GM18861 (cell line): ENCODE data around the gene ERG28.
"Not testable (repeated sequence)": the region's sequence is repeated elsewhere in the genome, so short reads cannot be mapped to it uniquely, and the experiment has no call there.

Source experiments
- ATAC-seq: cut with Tn5 transposase; IDR thresholded peaks from one replicate; pipeline ENCODE4 v1.9.1; 2021; ENCODE audit not compliant: unreplicated experiment

Gene ERG28, protein sequence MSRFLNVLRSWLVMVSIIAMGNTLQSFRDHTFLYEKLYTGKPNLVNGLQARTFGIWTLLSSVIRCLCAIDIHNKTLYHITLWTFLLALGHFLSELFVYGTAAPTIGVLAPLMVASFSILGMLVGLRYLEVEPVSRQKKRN

DNA sequence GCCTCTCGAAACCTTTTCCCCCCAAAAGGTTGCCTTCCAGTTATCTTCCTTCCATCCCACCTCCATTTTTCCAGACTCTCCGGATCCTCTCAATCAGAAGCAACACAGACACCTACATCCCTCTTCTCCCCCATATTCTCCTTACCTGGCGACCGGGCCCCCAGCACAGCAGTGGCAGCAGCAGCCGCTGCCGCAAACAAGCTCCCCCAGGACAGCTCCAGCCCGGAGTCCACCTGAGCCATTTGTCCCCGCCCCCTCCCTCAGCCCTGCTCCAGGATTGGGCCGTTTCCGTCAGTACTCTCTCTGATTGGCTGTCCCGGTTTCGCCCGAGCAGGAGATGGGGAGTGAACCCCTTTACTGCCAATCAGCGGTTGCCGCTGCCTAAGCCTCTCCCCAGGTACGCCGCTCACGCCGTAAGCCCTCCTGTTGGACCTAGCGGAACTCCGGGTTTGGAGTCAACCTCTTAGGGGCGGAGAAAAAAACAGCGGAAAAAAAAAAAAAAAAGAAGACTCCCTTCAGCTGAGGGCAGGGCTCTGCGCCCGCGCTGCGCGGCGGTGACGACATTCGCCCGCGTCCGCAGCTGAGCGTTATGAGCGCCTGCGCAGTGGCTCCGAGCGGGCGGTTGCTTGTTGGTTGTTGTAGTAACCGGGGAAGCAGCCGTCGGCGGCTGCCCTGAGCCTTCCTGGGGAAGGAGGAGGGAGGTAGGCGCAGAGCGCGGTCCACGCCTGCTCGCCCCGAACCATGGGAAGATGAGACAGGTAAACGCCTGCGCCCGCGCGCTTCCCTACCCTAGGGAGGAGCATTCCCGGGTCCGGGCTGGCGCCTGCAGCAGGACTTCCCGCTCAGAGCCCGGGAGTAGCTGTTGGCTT, at the start of gene ERG28, which contains the start of gene TTLL5:
Gene ERG28, minus strand, starts transcription at position 247 of the 869 bp plus-strand sequence. CDS start 3,374 bp downstream, outside the sequence.
Gene TTLL5, plus strand, starts transcription at position 617 of the 869 bp plus-strand sequence. CDS start 1,904 bp downstream, outside the sequence.
- peak; percentile 88 for ATAC-seq

DNA sequence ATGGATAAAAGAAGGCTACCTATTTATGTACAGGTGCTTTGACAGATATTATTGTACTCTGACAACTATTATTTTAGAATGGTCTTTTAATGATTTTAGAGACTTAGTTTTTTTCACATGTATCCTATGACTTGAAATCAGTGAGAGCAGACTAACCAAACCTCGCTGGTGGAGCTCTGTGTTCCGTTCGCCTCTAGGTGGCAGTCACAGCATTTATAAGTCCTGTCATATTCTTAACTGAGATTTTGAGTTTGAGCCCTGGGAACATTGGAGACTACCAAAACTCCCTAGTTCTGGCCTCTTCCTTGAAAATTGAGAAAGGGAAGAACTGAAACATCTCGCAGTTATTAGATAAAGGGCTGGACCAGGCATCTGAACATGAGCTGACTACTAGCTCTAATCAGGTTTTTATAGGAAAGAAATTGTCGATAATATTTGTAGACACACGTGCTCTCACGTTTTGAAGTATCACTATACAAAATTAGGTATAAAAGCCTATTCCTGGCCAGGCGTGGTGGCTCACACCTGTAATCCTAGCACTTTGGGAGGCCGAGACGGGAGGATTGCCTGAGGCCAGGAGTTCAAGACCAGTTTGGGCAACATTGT, 48.6 kb upstream of the ERG28 start:
- no peak for ATAC-seq

DNA sequence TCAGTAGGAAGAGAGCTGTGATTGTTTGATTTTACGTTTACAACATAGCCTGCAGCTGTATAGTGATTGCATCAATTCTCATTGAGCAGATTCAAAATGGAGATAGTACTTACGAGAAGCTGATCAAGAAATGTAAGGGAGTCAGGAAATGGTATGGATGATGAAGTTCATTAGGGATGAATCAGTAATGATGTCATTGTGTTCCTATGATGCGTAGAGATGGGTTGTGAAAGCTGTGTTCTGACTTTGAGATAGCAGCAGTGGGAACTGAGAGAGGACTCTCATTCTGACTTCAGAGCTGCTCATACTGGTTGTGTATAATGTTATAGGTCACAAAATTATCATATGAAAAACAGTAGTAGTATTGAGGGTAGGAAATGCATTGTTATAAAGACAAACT, 44.3 kb upstream of the ERG28 start:
- ATAC-seq = no peak

DNA sequence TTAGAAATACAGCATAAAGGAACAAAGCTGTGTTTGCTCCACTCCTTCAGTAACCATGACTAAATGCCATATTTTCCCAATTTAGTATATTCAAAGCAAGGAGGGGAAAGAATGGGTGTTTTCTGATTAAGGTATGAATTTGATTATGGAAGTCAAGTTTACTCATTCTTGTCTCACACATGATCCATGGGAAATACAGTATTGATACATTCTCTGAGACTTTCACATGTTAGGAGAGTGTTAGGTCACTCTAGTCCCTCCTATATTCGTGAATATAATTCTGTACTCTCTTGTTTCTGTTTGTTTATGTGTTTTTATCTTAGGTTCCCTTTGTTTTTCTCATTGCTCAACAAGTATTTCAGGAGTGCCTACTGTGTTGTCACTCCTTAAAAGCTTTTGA, 42.8 kb upstream of the ERG28 start:
- ATAC-seq = no peak

DNA sequence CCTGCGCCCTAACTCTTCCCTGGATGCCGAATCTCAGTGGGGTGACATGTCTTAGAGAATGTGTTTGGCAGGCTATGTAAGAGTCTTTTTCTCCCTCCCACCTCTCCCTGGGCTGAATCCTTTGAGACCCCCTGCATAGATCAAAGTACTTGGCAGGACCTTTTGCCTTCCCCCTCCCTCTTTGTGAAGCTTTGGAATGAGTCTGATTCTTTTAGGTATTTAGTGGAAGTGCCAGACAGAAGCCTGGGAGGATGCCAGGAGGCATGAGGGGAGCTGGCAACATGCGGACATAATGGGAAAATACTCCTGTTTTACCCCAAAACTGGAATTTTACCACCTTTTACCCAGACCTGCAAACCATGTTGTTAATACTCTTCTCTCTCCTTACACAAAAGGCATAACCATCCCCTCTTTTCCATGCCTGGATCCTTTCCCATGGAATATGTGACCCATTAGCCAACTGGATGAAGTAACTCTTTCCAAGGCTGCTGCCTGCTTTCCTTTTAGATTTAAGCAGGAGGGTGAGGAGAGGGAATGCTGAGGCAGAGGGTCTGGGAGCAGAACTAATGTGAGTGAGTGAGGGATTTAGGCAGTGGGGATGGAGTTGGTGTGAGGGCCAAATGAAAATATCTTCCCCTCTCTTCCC, 42.1 kb upstream of the ERG28 start:
- no peak for ATAC-seq

DNA sequence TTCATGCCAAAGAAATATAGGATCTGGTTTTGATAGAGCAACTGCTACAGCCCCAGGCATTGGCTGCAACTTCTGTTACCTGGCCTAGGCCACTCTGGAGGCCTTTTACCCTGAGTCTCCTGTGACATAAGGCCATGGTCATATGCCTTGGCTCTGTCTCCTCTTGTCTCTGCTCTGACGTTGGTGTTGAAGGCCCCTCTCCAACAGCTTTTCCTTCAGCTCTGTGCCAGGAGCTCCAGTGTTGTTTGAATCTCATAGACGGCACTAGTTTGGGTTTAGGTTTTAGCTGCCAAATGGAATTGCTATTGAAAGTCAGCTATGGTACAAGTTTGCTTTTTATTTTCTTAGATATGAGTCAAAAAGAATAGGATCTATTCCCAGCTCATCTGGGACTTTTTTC, 41.4 kb upstream of the ERG28 start:
- ATAC-seq = no peak

DNA sequence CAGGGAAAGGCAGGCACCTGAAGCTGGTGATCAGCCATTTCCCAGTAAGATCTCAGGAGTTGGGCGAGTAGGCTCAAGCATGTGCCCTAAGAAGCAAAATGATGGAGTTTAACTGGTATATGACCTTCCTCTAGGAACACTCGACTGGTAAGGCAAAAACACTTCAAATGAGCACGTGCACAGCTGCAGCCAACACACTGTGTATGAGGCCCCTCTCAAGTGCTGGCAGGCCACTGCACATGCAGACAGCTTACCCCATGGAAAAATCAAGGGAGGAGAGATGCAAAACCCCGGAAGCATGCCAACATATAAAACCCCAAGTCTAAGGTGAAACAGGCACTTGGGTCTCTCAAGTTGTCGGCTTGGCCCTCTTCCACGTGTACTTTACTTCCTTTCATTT, 39.6 kb upstream of the ERG28 start:
- no peak for ATAC-seq

DNA sequence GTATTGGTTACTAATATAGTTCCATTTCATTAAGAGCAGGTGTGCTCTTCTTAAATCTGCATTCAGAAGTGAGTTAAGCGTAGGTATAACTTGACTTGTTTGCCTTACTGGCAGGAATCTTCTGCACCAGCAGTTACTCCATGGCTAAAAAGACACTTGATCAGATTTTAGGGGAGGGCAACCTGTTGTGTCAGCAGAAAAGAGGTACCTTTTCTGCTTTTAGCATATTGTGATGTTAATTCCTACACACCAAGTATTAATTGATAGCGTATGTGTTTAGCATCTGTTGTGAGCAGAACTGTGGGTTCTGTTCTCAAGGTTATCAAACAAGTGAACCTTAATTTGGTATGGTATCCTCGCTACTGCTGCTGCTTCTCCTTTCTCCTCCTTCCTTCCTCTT, 38.7 kb upstream of the ERG28 start:
- ATAC-seq = no peak

DNA sequence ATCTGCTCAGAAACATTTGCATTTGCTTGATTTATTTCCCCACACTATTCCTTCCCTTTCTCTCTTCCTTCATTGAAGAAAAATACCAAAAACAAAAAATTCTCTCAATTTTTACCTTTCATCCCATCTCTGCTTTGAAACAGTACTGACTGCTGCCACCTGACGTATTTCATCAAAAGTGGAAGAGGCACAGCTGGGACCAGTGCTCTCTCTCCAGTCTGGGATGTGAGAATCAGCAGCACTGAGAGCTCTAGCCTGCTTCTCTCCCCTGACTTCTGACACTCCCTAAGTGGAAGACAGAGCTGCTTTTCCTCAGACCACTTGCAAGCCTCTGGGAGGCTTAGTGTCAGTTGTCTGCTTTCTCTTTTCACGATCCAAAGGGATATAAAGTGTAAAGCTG, 37.2 kb upstream of the ERG28 start:
- no peak for ATAC-seq

DNA sequence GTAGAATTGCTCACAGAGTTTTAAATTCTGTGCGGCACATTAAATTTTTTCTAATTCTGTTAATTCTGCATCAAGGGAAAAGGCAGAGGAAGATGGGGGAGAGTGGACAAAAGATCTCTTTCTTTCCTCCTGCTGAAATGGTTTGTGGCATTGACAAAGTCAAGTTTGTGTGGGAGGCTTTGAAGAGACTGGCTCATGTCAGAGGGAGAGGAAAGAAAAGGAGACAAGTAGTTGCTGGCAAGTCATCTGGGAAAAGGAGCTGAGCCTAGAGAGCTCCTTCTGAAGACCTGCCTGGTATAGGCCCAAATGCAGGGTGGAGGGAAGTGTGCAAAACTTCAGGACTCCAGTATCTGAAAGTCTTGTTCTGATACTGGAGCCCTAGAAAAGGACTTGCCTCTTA, 36.7 kb upstream of the ERG28 start:
- no peak for ATAC-seq

DNA sequence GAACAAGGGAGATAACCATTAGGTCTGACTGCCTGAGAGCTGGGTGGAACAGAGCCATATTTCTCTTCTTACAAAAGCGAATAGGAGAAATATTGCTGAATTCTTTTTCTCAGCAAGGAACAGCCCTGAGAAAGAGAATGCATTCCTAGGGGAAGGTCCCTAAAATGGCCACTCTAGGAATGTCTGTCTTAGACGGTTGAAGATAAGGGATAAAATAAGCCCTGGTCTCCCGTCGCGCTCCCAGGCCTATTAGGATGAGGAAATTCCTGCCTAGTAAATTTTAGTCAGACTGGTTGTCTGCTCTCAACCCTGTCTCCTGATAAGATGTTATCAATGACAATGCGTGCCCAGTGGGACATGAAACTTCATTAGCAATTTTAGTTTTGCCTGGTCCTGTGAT, 34.3 kb upstream of the ERG28 start:
- not testable (repeated sequence) for ATAC-seq

DNA sequence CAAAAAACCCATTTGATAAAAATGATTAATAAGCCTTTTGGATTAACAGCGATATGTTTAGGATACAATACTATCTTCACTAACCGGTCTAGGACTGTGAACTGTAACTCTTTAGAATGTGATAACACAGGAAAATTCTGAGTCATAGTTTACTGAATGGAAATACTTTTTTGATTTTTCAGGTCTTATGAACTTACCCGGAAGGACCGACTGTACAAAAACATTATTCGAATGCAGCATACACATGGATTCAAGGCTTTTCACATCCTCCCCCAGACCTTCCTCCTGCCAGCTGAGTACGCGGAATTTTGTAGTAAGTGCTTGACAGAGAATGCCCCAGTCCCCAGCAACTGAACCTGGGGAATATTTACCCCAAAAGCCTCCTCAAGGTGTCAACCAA, 29.3 kb upstream of the ERG28 start:
- no peak for ATAC-seq

DNA sequence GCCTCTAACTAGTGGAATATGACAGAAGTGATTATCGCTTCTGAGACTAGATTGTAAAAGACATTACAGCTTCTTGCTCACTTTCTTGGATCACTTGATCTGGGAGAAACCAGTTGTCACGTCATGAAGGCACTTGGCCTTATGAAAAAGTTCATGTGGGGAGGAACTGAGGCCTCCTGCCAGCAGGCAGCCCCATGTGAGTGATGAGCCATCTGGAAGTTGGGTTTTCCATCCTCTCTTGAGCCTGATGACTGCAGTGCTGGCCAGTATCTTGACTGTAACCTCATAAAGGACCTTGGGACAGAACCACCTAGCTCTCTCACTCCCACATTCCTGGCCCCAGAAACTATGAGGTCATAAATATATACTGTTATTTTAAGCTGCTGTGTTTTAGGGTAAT, 28.3 kb upstream of the ERG28 start:
- ATAC-seq = no peak

DNA sequence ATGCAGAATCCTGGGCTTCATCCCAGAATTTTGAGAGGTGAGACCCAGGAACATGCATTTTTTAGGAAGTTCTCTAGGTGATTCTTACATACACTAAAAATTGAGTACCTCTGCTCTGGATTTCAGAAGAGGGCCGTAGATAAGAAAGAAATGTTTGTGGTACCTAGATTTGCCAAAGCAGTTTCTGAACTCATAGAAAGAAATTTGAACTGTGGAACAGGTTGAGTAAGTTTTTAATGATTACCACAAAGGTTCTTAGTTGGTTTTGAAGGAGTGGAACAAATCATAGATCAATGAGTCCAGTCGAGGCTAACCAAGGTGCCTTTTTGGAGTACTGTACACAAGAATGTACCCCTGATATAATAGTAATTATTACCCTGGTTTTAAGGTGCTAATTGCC, 25.2 kb upstream of the ERG28 start:
- ATAC-seq = no peak

DNA sequence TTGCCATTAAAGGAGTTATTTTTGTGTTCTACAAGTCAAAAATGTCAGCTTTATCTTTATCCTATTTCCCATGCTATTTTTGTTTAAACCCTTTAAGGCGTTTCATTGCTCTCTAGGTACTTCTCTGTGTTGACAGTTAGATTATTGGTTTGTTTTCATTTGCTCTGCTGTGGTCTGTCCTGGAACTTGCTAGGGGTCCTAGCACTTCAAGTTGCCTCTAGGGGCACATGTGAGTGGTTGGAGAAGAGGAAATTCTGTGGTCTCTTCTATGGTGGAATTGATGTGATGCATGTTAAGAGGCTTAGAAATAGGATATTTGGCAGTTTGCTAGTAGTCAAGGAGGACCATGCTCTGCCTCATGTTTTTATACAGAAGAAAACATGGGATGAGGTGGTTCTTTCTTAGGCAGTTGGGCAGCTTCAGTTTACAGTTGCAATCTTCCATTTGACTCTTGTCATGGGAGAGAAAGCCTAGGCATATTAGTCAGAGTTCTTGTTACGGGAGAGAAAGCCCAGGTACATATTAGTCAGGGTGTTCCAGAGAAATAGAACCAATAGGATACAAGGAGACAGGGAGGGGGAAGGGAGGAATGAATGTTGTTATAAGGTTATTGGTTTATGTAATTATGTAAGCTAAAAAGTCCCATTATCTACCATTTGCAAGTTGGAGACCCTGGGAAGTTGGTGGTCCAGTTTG, 14.7 kb upstream of the ERG28 start:
- no peak for ATAC-seq

DNA sequence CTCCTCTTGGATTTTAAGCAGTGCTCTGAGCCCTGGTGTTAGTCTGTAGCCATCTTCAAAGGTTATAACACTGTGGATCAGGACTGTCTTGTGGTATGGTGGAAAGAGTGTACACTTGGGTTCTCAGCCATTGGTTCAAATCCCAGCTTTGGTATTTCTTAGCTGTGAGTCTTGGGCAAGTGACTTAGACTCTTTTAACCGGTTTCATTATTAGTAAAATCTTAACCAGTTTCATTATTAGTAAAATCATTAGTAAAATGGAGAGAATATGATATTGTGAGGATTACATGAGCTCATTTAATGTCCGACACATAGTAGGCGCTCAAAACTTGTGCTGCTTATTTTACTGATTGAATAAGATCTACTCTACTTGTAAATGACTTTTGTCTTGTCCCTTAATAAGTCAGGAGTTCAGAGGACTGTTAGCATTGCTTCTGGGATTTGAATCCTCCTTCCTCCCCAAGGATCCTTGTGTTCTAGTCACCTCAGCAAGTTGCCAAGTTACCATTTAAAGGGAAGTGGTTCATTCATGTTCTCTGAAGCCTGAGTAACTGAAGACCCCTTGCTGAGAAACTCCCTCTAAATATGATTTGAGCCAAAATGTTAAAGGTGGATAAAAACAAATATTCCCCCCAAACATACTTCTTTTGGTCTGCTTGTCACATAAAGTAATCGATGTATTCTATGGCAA, 12.8 kb upstream of the ERG28 start:
- peak; percentile 59 for ATAC-seq

DNA sequence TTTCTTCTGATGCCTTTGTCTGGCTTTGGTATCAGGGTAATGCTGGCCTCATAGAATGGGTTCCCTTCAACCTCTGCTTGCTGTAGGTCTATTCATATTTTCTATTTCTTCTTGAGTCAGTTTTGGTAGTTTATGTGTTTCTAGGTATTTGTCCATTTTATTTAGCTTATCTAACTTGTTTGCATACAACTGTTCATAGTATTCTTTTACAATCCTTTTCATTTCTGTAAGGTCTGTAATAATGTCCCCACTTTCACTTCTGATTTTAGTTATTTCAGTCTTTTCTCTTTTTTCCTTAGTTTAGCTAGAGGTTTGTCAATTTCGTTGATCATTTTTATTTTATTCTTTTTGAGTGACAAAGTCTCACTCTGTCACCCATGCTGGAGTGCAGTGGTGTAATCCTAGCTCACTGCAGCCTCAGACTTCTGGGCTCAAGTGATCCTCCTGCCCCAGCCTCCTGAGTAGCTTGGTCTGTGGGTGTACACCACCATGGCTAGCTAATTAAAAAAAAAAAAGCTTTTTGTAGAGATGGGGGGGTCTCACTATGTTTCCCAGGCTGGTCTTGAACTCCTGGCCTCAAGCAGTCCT, 12.0 kb upstream of the ERG28 start:
- no peak for ATAC-seq

DNA sequence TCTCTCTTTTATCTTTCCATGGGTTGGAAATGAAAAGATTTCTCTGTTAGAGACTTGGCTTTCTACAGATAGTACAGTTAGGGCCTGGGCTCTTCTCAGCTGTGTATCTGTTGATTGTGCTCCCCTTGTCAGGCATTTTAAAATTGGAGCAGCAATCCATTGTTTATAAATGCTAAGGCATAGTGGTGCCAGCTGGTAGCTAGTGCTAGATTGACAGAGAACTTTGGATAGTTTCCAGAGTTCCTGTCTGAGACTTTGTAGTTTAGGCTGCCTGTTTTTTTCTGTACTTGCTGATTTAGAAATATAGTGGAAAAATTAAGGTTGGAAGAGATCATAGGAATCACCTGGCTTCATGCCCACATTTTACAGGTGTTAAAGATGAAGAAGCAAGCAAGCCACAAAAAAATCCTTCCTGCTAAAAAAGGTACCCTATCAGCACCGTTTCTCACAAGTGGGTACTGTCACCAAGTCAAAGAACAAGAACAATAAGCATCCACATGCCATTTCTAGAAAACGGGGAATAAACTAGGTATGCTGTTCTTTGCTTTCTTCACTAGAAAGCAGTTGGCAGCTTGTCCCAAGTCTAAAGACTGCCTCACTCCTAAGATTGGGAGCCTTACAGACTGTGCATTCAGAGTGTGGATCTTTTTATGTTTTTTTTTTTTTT, 6.6 kb upstream of the ERG28 start:
- ATAC-seq = no peak

DNA sequence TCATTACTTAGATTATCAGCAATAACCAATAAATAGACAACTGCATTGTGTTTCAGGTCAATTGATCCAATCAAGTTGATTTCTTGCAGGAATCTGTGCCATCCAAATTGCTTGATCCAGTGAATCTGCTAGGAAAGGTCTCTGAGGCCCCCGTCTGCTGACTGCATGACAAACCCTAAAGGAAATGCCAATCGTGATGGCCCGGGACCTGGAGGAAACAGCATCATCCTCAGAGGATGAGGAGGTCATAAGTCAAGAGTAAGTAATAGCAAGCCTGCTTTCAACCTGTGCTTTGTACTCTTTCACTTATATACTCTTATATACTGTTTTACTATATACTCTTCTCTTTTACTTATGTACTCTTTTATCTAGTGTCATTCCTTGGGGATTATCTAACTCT, 2.3 kb upstream of the ERG28 start:
- no peak for ATAC-seq

DNA sequence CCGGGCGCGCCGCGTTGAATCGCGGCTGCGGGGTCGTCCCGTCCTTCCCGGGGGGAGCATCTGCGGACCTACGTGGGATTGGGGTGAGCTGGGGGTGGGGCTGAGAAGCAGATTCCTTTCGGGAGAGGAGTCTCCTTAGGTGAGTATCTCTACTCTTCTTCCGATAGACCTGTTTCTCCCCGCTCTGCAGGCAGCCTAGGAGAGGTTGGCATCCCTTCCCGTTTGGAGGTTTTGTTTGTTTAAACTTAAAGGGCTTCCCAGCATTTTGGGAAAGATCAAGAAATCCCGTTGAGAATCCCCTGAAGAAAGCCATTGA, 781 bp upstream of the ERG28 start:
- no peak for ATAC-seq
